Measurements from ENCODE around the gene CPNE4.

Gene CPNE4

GRCh38 chr3:132020058-132020457, 14.8 kb downstream of the CPNE4 start:
- Histone ChIP-seq H3K36me3 (ENCODE audit: control insufficient read depth in 1 of 2, insufficient read depth in 2 of 2, low read length in 2 of 2) (no peaks in the 10 kb centered on the region), H3K9ac (ENCODE audit: low read depth in 1 of 2, low read length in 2 of 2) (no peak overlapping the region), H3K27me3 (ENCODE audit: control insufficient read depth in 1 of 2, insufficient read depth in 2 of 2, low read length in 2 of 2) (no peaks in the 10 kb centered on the region), H3K4me1 (ENCODE audit: control insufficient read depth in 1 of 2, insufficient read depth in 2 of 2, low read length in 2 of 2) (no peaks in the 10 kb centered on the region), H3K9me3 (ENCODE audit: control insufficient read depth in 1 of 2, low read length in 2 of 2) (no peaks in the 10 kb centered on the region), H3K27ac (ENCODE audit: low read depth, low read length) (no peak overlapping the region), H3K4me3 (ENCODE audit: low read depth in 1 of 2, low read length in 2 of 2) (no peak overlapping the region)

- Histone ChIP-seq H3K36me3 (ENCODE audit: control insufficient read depth in 1 of 2, insufficient read depth in 2 of 2, low read length in 2 of 2) (no peaks in the 10 kb centered on the region), H3K27me3 (ENCODE audit: control insufficient read depth in 1 of 2, insufficient read depth in 2 of 2, low read length in 2 of 2) (no peaks in the 10 kb centered on the region), H3K4me1 (ENCODE audit: control insufficient read depth in 1 of 2, insufficient read depth in 2 of 2, low read length in 2 of 2) (no peaks in the 10 kb centered on the region), H3K9ac (ENCODE audit: low read depth in 1 of 2, low read length in 2 of 2) (no peak overlapping the region), H3K4me3 (ENCODE audit: low read depth in 1 of 2, low read length in 2 of 2) (no peak overlapping the region), H3K9me3 (ENCODE audit: control insufficient read depth in 1 of 2, low read length in 2 of 2) (no peaks in the 10 kb centered on the region), H3K27ac (ENCODE audit: low read depth, low read length) (no peak overlapping the region)
Measured at GRCh38 chr3:132017137-132017536, 17.7 kb downstream of the CPNE4 start.

DNA sequence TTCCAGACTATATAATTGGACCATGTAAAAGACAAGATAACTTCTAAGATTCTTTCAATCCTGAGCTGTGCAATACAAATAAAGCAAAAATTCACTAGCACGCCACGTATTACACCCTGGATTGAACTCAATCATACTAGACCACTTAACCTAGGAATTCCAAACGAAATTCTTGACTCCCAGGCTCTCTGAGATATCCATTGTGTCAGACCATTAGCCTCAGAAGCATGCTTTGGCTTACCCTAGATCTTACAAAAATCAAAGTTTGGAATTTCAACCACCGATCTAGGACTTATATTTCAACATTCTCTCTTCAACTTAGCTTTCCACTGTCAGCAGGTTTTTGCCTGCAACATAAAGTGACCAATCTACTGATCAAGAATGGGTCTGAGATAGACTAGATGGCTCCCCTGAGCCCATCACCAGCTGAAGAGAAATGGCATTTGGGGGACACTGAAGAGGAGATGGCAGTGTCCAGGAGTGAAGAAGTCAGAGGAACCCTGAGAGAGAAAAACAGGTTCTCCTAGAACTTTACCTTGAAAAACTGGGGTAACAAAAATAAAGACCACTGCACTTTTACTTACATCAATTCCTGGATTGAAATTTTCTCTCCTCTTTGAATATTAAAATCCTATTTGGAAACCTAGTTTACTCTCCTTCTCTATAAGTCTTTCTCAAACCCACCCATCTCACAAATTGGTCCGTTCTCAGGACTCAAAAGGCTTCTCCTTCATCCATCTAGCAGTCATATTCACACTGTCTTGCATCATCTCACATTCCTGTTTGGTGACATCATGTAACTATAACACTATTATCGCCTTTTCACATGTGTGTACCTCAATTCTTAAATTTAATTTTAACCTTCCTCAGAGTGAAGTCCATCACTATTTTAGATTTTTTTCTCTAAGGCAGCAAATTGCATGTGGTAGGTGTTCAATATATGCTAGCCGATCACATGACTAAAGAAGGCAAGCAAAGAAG, 18.5 kb downstream of the CPNE4 start:
- Histone ChIP-seq H3K27ac (ENCODE audit: low read depth, low read length) (no peak overlapping the region), H3K4me1 (ENCODE audit: control insufficient read depth in 1 of 2, insufficient read depth in 2 of 2, low read length in 2 of 2) (no peaks in the 10 kb centered on the region), H3K36me3 (ENCODE audit: control insufficient read depth in 1 of 2, insufficient read depth in 2 of 2, low read length in 2 of 2) (no peaks in the 10 kb centered on the region), H3K4me3 (ENCODE audit: low read depth in 1 of 2, low read length in 2 of 2) (no peak overlapping the region), H3K9ac (ENCODE audit: low read depth in 1 of 2, low read length in 2 of 2) (no peak overlapping the region), H3K27me3 (ENCODE audit: control insufficient read depth in 1 of 2, insufficient read depth in 2 of 2, low read length in 2 of 2) (no peaks in the 10 kb centered on the region), H3K9me3 (ENCODE audit: control insufficient read depth in 1 of 2, low read length in 2 of 2) (no peaks in the 10 kb centered on the region)

- H3K9ac ChIP-seq (ENCODE audit: low read depth in 1 of 2, low read length in 2 of 2) = no peak overlapping the region
- H3K36me3 ChIP-seq (ENCODE audit: control insufficient read depth in 1 of 2, insufficient read depth in 2 of 2, low read length in 2 of 2) = no peaks in the 10 kb centered on the region
Measured at GRCh38 chr3:132014105-132014504, 20.7 kb downstream of the CPNE4 start.

DNA sequence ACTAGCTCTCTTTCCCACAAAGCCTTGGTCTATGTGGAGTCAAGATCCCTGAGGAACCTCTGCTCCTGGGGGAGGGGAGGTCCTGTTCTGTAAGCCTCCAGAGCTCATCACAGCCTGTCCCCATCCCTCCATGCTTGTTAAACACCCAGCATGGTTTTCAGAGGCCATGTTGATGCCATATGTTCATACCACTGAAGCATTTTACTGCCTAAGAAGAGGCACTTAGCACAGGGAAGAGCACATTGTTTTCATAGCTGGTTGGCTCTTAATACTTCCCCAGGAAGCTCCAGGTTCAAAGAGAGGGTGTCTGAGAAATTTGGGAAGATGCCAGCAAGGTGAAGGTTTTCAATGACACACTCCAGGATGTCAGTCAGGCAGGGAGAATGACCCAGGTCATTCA, 25.6 kb downstream of the CPNE4 start:
- no peaks in the 10 kb centered on the region for H3K27me3 ChIP-seq (ENCODE audit: control insufficient read depth in 1 of 2, insufficient read depth in 2 of 2, low read length in 2 of 2)
- no peak overlapping the region for H3K9ac ChIP-seq (ENCODE audit: low read depth in 1 of 2, low read length in 2 of 2)
- no peaks in the 10 kb centered on the region for H3K36me3 ChIP-seq (ENCODE audit: control insufficient read depth in 1 of 2, insufficient read depth in 2 of 2, low read length in 2 of 2)
- H3K27ac ChIP-seq (ENCODE audit: low read depth, low read length) = no peak overlapping the region
- H3K9me3 ChIP-seq (ENCODE audit: control insufficient read depth in 1 of 2, low read length in 2 of 2) = no peaks in the 10 kb centered on the region
- no peaks in the 10 kb centered on the region for H3K4me1 ChIP-seq (ENCODE audit: control insufficient read depth in 1 of 2, insufficient read depth in 2 of 2, low read length in 2 of 2)
- no peak overlapping the region for H3K4me3 ChIP-seq (ENCODE audit: low read depth in 1 of 2, low read length in 2 of 2)

More at GRCh38 chr3:132014105-132014504, 20.7 kb downstream of the CPNE4 start:
- H3K27me3 ChIP-seq (ENCODE audit: control insufficient read depth in 1 of 2, insufficient read depth in 2 of 2, low read length in 2 of 2) = no peaks in the 10 kb centered on the region
- H3K4me1 ChIP-seq (ENCODE audit: control insufficient read depth in 1 of 2, insufficient read depth in 2 of 2, low read length in 2 of 2) = no peaks in the 10 kb centered on the region
- no peaks in the 10 kb centered on the region for H3K9me3 ChIP-seq (ENCODE audit: control insufficient read depth in 1 of 2, low read length in 2 of 2)
- H3K27ac ChIP-seq (ENCODE audit: low read depth, low read length) = no peak overlapping the region
- no peak overlapping the region for H3K4me3 ChIP-seq (ENCODE audit: low read depth in 1 of 2, low read length in 2 of 2)

GRCh38 chr3:132008837-132009236, 26.0 kb downstream of the CPNE4 start:
- no peak overlapping the region for H3K9ac ChIP-seq (ENCODE audit: low read depth in 1 of 2, low read length in 2 of 2)
- H3K27ac ChIP-seq (ENCODE audit: low read depth, low read length) = no peak overlapping the region
- no peaks in the 10 kb centered on the region for H3K27me3 ChIP-seq (ENCODE audit: control insufficient read depth in 1 of 2, insufficient read depth in 2 of 2, low read length in 2 of 2)
- no peaks in the 10 kb centered on the region for H3K9me3 ChIP-seq (ENCODE audit: control insufficient read depth in 1 of 2, low read length in 2 of 2)
- H3K36me3 ChIP-seq (ENCODE audit: control insufficient read depth in 1 of 2, insufficient read depth in 2 of 2, low read length in 2 of 2) = no peaks in the 10 kb centered on the region
- no peak overlapping the region for H3K4me3 ChIP-seq (ENCODE audit: low read depth in 1 of 2, low read length in 2 of 2)
- H3K4me1 ChIP-seq (ENCODE audit: control insufficient read depth in 1 of 2, insufficient read depth in 2 of 2, low read length in 2 of 2) = no peaks in the 10 kb centered on the region

DNA sequence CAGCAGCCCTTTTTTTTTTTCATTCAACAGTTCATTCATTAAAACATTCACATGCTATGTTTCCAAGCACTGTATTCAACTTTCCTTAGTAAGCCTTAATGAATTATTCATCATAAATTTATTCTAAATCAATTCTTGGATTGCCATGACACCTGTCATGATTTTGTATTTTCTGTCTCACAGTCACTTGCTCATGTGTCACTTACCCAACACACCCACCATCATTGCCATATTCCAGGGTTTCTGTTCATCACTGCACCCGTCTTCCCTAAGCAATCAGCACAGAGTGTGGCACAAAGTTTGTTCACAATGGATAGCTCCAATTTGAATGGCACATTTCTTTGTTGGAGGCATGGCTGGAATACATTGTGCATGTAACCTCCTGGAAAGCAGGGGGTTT, 27.2 kb downstream of the CPNE4 start:
- H3K9me3 ChIP-seq (ENCODE audit: control insufficient read depth in 1 of 2, low read length in 2 of 2) = no peaks in the 10 kb centered on the region
- H3K27me3 ChIP-seq (ENCODE audit: control insufficient read depth in 1 of 2, insufficient read depth in 2 of 2, low read length in 2 of 2) = no peaks in the 10 kb centered on the region
- no peaks in the 10 kb centered on the region for H3K36me3 ChIP-seq (ENCODE audit: control insufficient read depth in 1 of 2, insufficient read depth in 2 of 2, low read length in 2 of 2)
- no peak overlapping the region for H3K27ac ChIP-seq (ENCODE audit: low read depth, low read length)
- no peak overlapping the region for H3K4me3 ChIP-seq (ENCODE audit: low read depth in 1 of 2, low read length in 2 of 2)
- no peaks in the 10 kb centered on the region for H3K4me1 ChIP-seq (ENCODE audit: control insufficient read depth in 1 of 2, insufficient read depth in 2 of 2, low read length in 2 of 2)
- H3K9ac ChIP-seq (ENCODE audit: low read depth in 1 of 2, low read length in 2 of 2) = no peak overlapping the region

GRCh38 chr3:132006605-132007204, 28.1 kb downstream of the CPNE4 start:
- H3K9ac ChIP-seq (ENCODE audit: low read depth in 1 of 2, low read length in 2 of 2) = no peak overlapping the region
- H3K4me3 ChIP-seq (ENCODE audit: low read depth in 1 of 2, low read length in 2 of 2) = no peak overlapping the region
- no peaks in the 10 kb centered on the region for H3K9me3 ChIP-seq (ENCODE audit: control insufficient read depth in 1 of 2, low read length in 2 of 2)
- no peaks in the 10 kb centered on the region for H3K4me1 ChIP-seq (ENCODE audit: control insufficient read depth in 1 of 2, insufficient read depth in 2 of 2, low read length in 2 of 2)
- H3K36me3 ChIP-seq (ENCODE audit: control insufficient read depth in 1 of 2, insufficient read depth in 2 of 2, low read length in 2 of 2) = no peaks in the 10 kb centered on the region
- H3K27me3 ChIP-seq (ENCODE audit: control insufficient read depth in 1 of 2, insufficient read depth in 2 of 2, low read length in 2 of 2) = no peaks in the 10 kb centered on the region
- H3K27ac ChIP-seq (ENCODE audit: low read depth, low read length) = no peak overlapping the region

DNA sequence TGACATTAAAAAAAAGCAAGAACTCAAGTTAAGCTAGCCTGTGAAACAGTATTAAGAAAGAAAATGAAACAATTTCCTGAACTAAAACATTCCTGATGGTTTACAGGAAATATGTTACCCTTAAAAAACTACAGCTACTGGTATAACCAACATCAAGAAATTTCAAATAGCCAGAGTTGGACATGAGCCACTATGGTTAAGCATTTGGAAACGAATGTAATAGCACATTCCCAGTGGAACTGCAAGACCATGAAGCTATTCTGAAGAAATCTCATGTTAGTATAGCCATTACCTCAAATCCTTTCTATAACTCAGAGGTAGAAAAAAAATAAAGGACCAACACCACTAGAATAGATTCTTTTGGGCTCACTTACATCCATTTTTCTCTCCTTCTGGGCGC, 30.2 kb downstream of the CPNE4 start:
- Histone ChIP-seq H3K4me3 (ENCODE audit: low read depth in 1 of 2, low read length in 2 of 2) (no peak overlapping the region), H3K9ac (ENCODE audit: low read depth in 1 of 2, low read length in 2 of 2) (no peak overlapping the region), H3K4me1 (ENCODE audit: control insufficient read depth in 1 of 2, insufficient read depth in 2 of 2, low read length in 2 of 2) (no peaks in the 10 kb centered on the region), H3K27ac (ENCODE audit: low read depth, low read length) (no peak overlapping the region), H3K9me3 (ENCODE audit: control insufficient read depth in 1 of 2, low read length in 2 of 2) (no peaks in the 10 kb centered on the region), H3K27me3 (ENCODE audit: control insufficient read depth in 1 of 2, insufficient read depth in 2 of 2, low read length in 2 of 2) (no peaks in the 10 kb centered on the region), H3K36me3 (ENCODE audit: control insufficient read depth in 1 of 2, insufficient read depth in 2 of 2, low read length in 2 of 2) (no peaks in the 10 kb centered on the region)

- no peaks in the 10 kb centered on the region for H3K4me1 ChIP-seq (ENCODE audit: control insufficient read depth in 1 of 2, insufficient read depth in 2 of 2, low read length in 2 of 2)
- H3K36me3 ChIP-seq (ENCODE audit: control insufficient read depth in 1 of 2, insufficient read depth in 2 of 2, low read length in 2 of 2) = no peaks in the 10 kb centered on the region
- H3K9ac ChIP-seq (ENCODE audit: low read depth in 1 of 2, low read length in 2 of 2) = no peak overlapping the region
- H3K27me3 ChIP-seq (ENCODE audit: control insufficient read depth in 1 of 2, insufficient read depth in 2 of 2, low read length in 2 of 2) = no peaks in the 10 kb centered on the region
- no peaks in the 10 kb centered on the region for H3K9me3 ChIP-seq (ENCODE audit: control insufficient read depth in 1 of 2, low read length in 2 of 2)
- no peak overlapping the region for H3K4me3 ChIP-seq (ENCODE audit: low read depth in 1 of 2, low read length in 2 of 2)
- H3K27ac ChIP-seq (ENCODE audit: low read depth, low read length) = no peak overlapping the region
Measured at GRCh38 chr3:132003685-132004084, 31.1 kb downstream of the CPNE4 start.
